GM23248 (cell line): ENCODE data around the gene WFIKKN2. TPM values are rescaled to one million over a fixed set of nuclear protein-coding genes. Genes with fewer than 3 reads are reported as not detected.
"Not testable (repeated sequence)": the region's sequence is repeated elsewhere in the genome, so short reads cannot be mapped to it uniquely, and the experiment has no call there.

Experiments used
- DNase-seq: peaks from one replicate; pipeline ENCODE4 v3.0.0-alpha.2; 2015
- H2AFZ ChIP-seq: fragments of 200-600 bp; sonication (generic); 2 replicates; pipeline ENCODE4 v1.6.1; 2016; ENCODE audit warnings: antibody characterized with exemption
- H3F3A ChIP-seq: fragments of 200-600 bp; sonication (generic); 2 replicates; pipeline ENCODE4 v1.6.1; 2016; ENCODE audit warnings: mild to moderate bottlenecking, antibody characterized with exemption, mixed run types; ENCODE audit not compliant: insufficient read depth
- H3K27ac ChIP-seq: fragments of 200-600 bp; sonication (generic); 2 replicates; pipeline ENCODE4 v1.5.1; 2016; ENCODE audit warnings: mild to moderate bottlenecking
- H3K27me3 ChIP-seq: fragments of 200-600 bp; sonication (generic); replicated peaks from 2 replicates; pipeline ENCODE4 v1.6.1; 2016; ENCODE audit warnings: mild to moderate bottlenecking; ENCODE audit not compliant: insufficient read depth
- H3K36me3 ChIP-seq: fragments of 200-600 bp; sonication (generic); 2 replicates; pipeline ENCODE4 v1.6.1; 2016; ENCODE audit warnings: low read depth, mild to moderate bottlenecking
- H3K4me1 ChIP-seq: fragments of 200-600 bp; sonication (generic); 2 replicates; pipeline ENCODE4 v1.6.1; 2016; ENCODE audit warnings: mild to moderate bottlenecking; ENCODE audit not compliant: insufficient read depth
- H3K4me2 ChIP-seq: fragments of 200-600 bp; sonication (generic); one replicate; pipeline ENCODE4 v1.6.1; 2016; ENCODE audit warnings: mild to moderate bottlenecking; ENCODE audit not compliant: unreplicated experiment
- H3K4me3 ChIP-seq: fragments of 200-600 bp; sonication (generic); 2 replicates; pipeline ENCODE4 v1.5.1; 2016; ENCODE audit warnings: mild to moderate bottlenecking
- H3K79me2 ChIP-seq: fragments of 200-600 bp; sonication (generic); 2 replicates; pipeline ENCODE4 v1.6.1; 2016; ENCODE audit warnings: mild to moderate bottlenecking; ENCODE audit not compliant: insufficient read depth
- H3K9ac ChIP-seq: fragments of 200-600 bp; sonication (generic); 2 replicates; pipeline ENCODE4 v1.6.1; 2016; ENCODE audit warnings: mild to moderate bottlenecking
- H3K9me2 ChIP-seq: fragments of 200-600 bp; sonication (generic); 2 replicates; pipeline ENCODE4 v1.6.1; 2016; ENCODE audit warnings: mixed run types, mild to moderate bottlenecking, moderate library complexity; ENCODE audit not compliant: insufficient read depth
- H3K9me3 ChIP-seq: fragments of 200-600 bp; sonication (generic); one replicate; pipeline ENCODE4 v1.6.1; 2017; ENCODE audit warnings: low read depth
- H4K20me1 ChIP-seq: fragments of 200-600 bp; sonication (generic); 2 replicates; pipeline ENCODE4 v1.6.0; 2016; ENCODE audit not compliant: insufficient read depth
- EZH2 ChIP-seq: fragments of 200-600 bp; sonication (generic); IDR thresholded peaks from 2 replicates; pipeline ENCODE4 v1.6.1; 2018; ENCODE audit warnings: antibody characterized with exemption, mild to moderate bottlenecking; ENCODE audit not compliant: insufficient read depth, poor library complexity, severe bottlenecking
- EZH2phosphoT487 ChIP-seq: fragments of 200-600 bp; sonication (generic); IDR thresholded peaks from 2 replicates; pipeline ENCODE4 v1.6.1; 2018; ENCODE audit warnings: antibody characterized with exemption, moderate library complexity, mild to moderate bottlenecking, low read depth; ENCODE audit not compliant: insufficient read depth
- WGBS, 2 experiments: methylation state at CpG; one replicate each; pipeline ENCODE4 v1.1.6; 2015 to 2017; ENCODE audit warnings: low lambda C conversion rate in 2 of 2, low coverage in 1 of 2; ENCODE audit errors: missing lambda C conversion rate in 2 of 2; 5-methylcytosine and 5-hydroxymethylcytosine counted together
- in situ Hi-C: fragments of 300-500 bp; cut with MboI; formaldehyde crosslinking; loops from 2 replicates; pipeline ENCODE4 v1.15.0; 2020
- polyA plus RNA-seq: library from polyadenylated mRNA; unstranded; fragments of >200 nt; fragmentation: Nextera tagmentation; extraction: Ambion mirVana; gene quantifications from 2 replicates; pipeline ENCODE4 v1.2.1, GENCODE V29; 2016
- total RNA-seq: library from RNA; depleted of rRNA; stranded (reverse); fragments of >200 nt; shearing (Covaris generic); gene quantifications from 2 replicates; pipeline ENCODE4 v1.2.3, GENCODE V29; 2014

WFIKKN2 gene
- total and polyA plus RNA-seq, 2 experiments from 2014 or later, result not detected

DNA sequence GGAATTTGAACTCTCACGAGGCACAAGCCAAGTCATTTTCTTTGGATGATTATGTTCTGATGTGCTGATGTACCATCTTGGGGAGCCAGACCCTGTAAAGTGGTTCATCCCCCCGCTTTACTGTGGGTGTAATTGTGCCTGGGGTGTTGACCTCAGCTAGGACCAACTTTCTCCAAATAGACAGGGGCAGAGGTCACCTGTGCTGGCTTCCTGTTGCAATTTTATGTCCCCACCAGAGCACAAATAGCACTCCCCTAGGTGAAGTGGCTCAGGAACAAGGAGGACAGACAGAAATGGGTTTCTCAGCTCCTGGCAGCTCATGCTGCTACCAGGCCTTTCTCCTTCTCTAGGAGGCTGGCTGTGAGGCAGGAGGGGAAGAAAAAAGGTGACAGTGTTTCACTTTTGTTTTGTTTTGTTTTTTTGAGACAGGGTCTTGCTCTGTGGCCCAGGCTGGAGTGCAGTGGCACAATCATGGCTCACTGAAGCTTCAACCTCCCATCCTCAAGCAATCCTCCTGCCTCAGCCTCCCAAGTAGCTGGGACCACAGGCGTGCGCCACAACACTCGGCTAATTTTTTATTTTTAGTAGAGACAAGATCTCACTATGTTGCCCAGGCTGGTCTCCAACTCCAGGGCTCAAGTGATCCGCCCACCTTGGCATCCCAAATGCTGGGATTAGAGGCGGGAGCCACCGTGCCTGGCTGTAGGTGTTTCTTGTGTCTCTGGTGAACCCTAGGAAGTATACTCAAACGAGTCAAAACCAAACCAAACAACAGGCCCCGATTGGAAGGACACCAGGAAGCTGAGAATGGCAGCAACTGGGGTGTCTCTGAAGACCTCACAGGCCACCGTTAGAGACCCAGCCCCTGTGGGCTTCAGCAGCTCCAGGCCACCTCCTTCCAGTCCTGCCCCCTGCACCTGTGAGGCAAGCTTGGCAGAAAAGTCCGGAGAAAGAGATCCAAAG is 32.5 kb upstream of the WFIKKN2 start:
- no peak overlapping the region for H3K4me2 ChIP-seq
- H3K27ac ChIP-seq, result no peak overlapping the region
- in situ Hi-C loops, result no loop called here
- TF ChIP-seq EZH2 (no peak), EZH2phosphoT487 (no peak)
- no peak overlapping the region for H3K4me3 ChIP-seq
- no peaks in the 10 kb centered on the region for H3K36me3 ChIP-seq
- H3K79me2 ChIP-seq, result no peaks in the 10 kb centered on the region
- H3K27me3 ChIP-seq, result no peaks in the 10 kb centered on the region
- H2AFZ ChIP-seq, result no peak overlapping the region
- no peaks in the 10 kb centered on the region for H3F3A ChIP-seq
- WGBS, 2 experiments, result 75 to 79% methylated on average over 12 of the region's 12 CpGs
- no peak overlapping the region for H3K9ac ChIP-seq
- no peaks in the 10 kb centered on the region for H4K20me1 ChIP-seq
- H3K9me3 ChIP-seq, result no peaks in the 10 kb centered on the region
- no peaks in the 10 kb centered on the region for H3K4me1 ChIP-seq
- DNase-seq, result no peak
- no peaks in the 10 kb centered on the region for H3K9me2 ChIP-seq

DNA sequence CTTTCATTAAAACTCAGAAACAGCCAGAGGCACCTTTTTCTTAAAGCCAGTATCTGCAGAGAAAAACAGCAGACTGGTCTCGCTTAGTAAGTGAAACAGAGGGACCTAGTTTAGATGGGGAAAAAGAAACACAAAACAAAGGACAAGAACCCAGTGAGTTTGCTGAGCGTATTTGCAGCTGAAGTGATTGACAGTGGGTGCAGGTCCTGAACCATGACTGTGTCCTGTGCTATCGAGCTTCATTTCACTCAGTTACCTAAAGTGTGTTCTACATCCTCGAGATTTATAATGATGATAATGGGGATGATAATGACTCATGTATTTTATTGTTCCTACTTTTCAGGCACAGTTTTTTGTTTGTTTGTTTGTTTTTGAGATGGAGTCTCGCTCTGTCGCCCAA is 31.7 kb upstream of the WFIKKN2 start:
- Histone ChIP-seq H3K36me3 (no peaks in the 10 kb centered on the region), H3K4me2 (no peak overlapping the region), H3K27ac (no peak overlapping the region), H2AFZ (no peak overlapping the region), H3K9me2 (no peaks in the 10 kb centered on the region), H3K4me1 (no peaks in the 10 kb centered on the region), H3K4me3 (no peak overlapping the region), H3K9ac (no peak overlapping the region), H3K79me2 (no peaks in the 10 kb centered on the region), H3K27me3 (no peaks in the 10 kb centered on the region), H4K20me1 (no peaks in the 10 kb centered on the region), H3K9me3 (no peaks in the 10 kb centered on the region), H3F3A (no peaks in the 10 kb centered on the region)
- TF ChIP-seq EZH2phosphoT487 (no peak), EZH2 (no peak)
- no peak for DNase-seq
- in situ Hi-C loops, result no loop called here
- 78 to 86% methylated on average over 6 of the region's 6 CpGs for WGBS, 2 experiments

DNA sequence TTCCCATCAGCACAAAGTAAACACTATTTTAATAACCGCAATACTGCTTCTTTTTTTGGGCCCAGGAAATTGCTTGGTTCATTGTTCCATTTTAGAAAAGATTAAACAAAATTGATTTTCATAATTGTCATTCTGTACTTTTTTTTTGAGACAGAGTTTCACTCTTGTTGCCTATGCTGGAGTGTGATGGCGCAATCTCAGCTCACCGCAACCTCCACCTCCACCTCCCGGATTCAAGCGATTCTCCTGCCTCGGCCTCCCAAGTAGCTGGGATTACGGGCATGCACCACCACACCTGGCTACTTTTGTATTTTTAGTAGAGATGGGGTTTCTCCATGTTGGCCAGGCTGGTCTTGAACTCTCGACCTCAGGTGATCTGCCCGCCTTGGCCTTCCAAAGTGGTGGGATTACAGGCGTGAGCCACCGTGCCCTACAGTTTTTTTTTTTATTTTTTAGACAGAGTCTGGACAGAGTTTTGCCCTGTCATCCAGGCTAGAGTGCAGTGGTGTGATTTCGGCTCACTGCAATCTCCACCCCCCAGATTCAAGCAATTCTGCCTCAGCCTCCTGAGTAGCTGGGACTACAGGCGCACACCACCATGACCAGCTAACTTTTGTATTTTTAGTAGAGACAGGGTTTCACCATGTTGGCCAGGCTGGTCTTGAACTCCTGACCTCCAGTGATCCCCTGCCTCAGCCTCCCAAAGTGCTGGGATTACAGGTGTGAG is 30.5 kb upstream of the WFIKKN2 start:
- H3K4me1 ChIP-seq, H3K4me2 ChIP-seq, H3K27ac ChIP-seq, H3K9me2 ChIP-seq, H3K9me3 ChIP-seq, H4K20me1 ChIP-seq, H3K9ac ChIP-seq, in situ Hi-C loops, H3K36me3 ChIP-seq, H3K79me2 ChIP-seq, H3F3A ChIP-seq, DNase-seq, H2AFZ ChIP-seq, H3K4me3 ChIP-seq, H3K27me3 ChIP-seq: not testable (repeated sequence)
- WGBS, 2 experiments, result 90 to 92% methylated on average over 13 of the region's 13 CpGs

DNA sequence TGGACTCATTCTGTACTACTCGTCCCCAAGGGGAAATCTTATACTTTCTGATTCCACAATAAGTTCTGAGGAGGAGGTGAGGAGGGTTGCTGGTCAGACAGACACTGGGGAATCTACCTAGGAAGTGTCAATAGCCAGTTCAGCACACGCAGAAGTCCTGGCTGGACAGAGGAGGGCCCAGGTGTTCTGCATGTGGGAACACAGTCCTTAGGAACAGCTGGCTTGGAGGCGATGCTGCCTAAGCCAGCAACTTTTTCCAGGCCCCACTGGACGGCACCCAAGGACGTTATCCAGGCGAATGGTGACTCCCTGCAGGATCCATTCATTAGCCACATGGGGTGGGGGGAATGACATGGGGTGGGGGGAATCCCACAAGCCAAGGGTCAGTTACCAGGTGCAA is 29.9 kb upstream of the WFIKKN2 start:
- no peaks in the 10 kb centered on the region for H3K9me3 ChIP-seq
- H3K4me3 ChIP-seq, result no peak overlapping the region
- no peak overlapping the region for H3K4me2 ChIP-seq
- no peak overlapping the region for H3K9ac ChIP-seq
- in situ Hi-C loops, result no loop called here
- no peak overlapping the region for H3K27ac ChIP-seq
- no peaks in the 10 kb centered on the region for H4K20me1 ChIP-seq
- no peaks in the 10 kb centered on the region for H3K4me1 ChIP-seq
- no peaks in the 10 kb centered on the region for H3F3A ChIP-seq
- no peaks in the 10 kb centered on the region for H3K36me3 ChIP-seq
- no peak overlapping the region for H2AFZ ChIP-seq
- H3K79me2 ChIP-seq, result no peaks in the 10 kb centered on the region
- no peak for TF ChIP-seq EZH2phosphoT487
- no peak for TF ChIP-seq EZH2
- no peak for DNase-seq
- no peaks in the 10 kb centered on the region for H3K27me3 ChIP-seq
- 52 to 57% methylated on average over 6 of the region's 6 CpGs for WGBS, 2 experiments
- no peaks in the 10 kb centered on the region for H3K9me2 ChIP-seq
